Measurements from ENCODE around the gene FREM3. TPM values are rescaled to one million over a fixed set of nuclear protein-coding genes. Genes with fewer than 3 reads are reported as not detected.
"Not testable (repeated sequence)": the region's sequence is repeated elsewhere in the genome, so short reads cannot be mapped to it uniquely, and the experiment has no call there.

The FREM3 gene
- total RNA-seq (0.25 TPM), polyA plus RNA-seq (under 1 TPM in 3 of 4 donors, not detected in 1; 0.14 to 0.48 (median 0.35) TPM)

- peak in 2 of 3 donors; percentile 10 to 52 for DNase-seq
- Mint-ChIP-seq H3K4me1 (peaks cover 6 to 18% (median 10%) of the 10 kb centered on the region in 4 donors), H3K27me3 (peaks cover 29% of the 10 kb centered on the region), H3K36me3 (no peaks in the 10 kb centered on the region), H3K4me3 (peak within 1 kb of the TSS; percentile 61 to 82 (median 73)), H3K27ac (peak within 1 kb of the TSS in 1 of 3 donors; percentile 71), H3K9me3 (peaks cover 0 to 8% (median 0%) of the 10 kb centered on the region in 7 donors)
- peak within 1 kb of the TSS; percentile 60 for H3K4me3 ChIP-seq (ENCODE audit: low read depth, low read length)
- H3K4me1 ChIP-seq (ENCODE audit: control insufficient read depth, insufficient read depth, low read length, poor library complexity, severe bottlenecking): peaks cover 10% of the 10 kb centered on the region
- peaks cover 21% of the 10 kb centered on the region for H3K27me3 ChIP-seq (ENCODE audit: control insufficient read depth, insufficient read depth, low read length)
- H3K9me3 ChIP-seq (ENCODE audit: control insufficient read depth in 2 of 2, low read length in 2 of 2): no peaks in the 10 kb centered on the region
- H3K36me3 ChIP-seq (ENCODE audit: control insufficient read depth, insufficient read depth, low read length): no peaks in the 10 kb centered on the region
- peak; percentile 31 to 33 for ATAC-seq (ENCODE audit: low read depth in 2 of 2)
- no peak within 1 kb of the TSS for H3K27ac ChIP-seq (ENCODE audit: insufficient read depth, low read length, poor library complexity, severe bottlenecking)
Observed at GRCh38 chr4:143700416-143701352, at the start of gene FREM3. Gene FREM3 (minus strand): TSS chr4:143700675. CDS start chr4:143700675, 0 bp downstream.

GRCh38 chr4:143745874-143746273, 45.4 kb upstream of the FREM3 start:
- Histone ChIP-seq H3K4me3 (ENCODE audit: low read depth, low read length) (no peak overlapping the region), H3K36me3 (ENCODE audit: control insufficient read depth, insufficient read depth, low read length) (no peaks in the 10 kb centered on the region), H3K4me1 (ENCODE audit: control insufficient read depth, insufficient read depth, low read length, poor library complexity, severe bottlenecking) (no peaks in the 10 kb centered on the region), H3K9me3 (ENCODE audit: control insufficient read depth in 2 of 2, low read length in 2 of 2) (no peaks in the 10 kb centered on the region), H3K27ac (ENCODE audit: insufficient read depth, low read length, poor library complexity, severe bottlenecking) (no peak overlapping the region), H3K27me3 (ENCODE audit: control insufficient read depth, insufficient read depth, low read length) (no peaks in the 10 kb centered on the region)
- no peaks in the 10 kb centered on the region for H3K36me3 Mint-ChIP-seq
- no peak overlapping the region for H3K4me3 Mint-ChIP-seq
- H3K4me1 Mint-ChIP-seq: no peaks in the 10 kb centered on the region
- no peak for DNase-seq
- no peaks in the 10 kb centered on the region for H3K27me3 Mint-ChIP-seq
- no peak overlapping the region for H3K27ac Mint-ChIP-seq
- peaks cover 0 to under 1% (median 0%) of the 10 kb centered on the region in 7 donors for H3K9me3 Mint-ChIP-seq
- no peak for ATAC-seq (ENCODE audit: low read depth in 2 of 2)

GRCh38 chr4:143743591-143743990, 43.1 kb upstream of the FREM3 start:
- Mint-ChIP-seq H3K9me3 (peaks cover 0 to 1% (median 0%) of the 10 kb centered on the region in 7 donors), H3K4me3 (no peak overlapping the region), H3K27me3 (no peaks in the 10 kb centered on the region), H3K27ac (no peak overlapping the region), H3K4me1 (no peaks in the 10 kb centered on the region), H3K36me3 (no peaks in the 10 kb centered on the region)
- Histone ChIP-seq H3K9me3 (ENCODE audit: control insufficient read depth in 2 of 2, low read length in 2 of 2) (no peaks in the 10 kb centered on the region), H3K36me3 (ENCODE audit: control insufficient read depth, insufficient read depth, low read length) (no peaks in the 10 kb centered on the region), H3K4me1 (ENCODE audit: control insufficient read depth, insufficient read depth, low read length, poor library complexity, severe bottlenecking) (no peaks in the 10 kb centered on the region), H3K27me3 (ENCODE audit: control insufficient read depth, insufficient read depth, low read length) (no peaks in the 10 kb centered on the region), H3K4me3 (ENCODE audit: low read depth, low read length) (no peak overlapping the region), H3K27ac (ENCODE audit: insufficient read depth, low read length, poor library complexity, severe bottlenecking) (no peak overlapping the region)
- ATAC-seq (ENCODE audit: low read depth in 2 of 2): no peak
- DNase-seq: no peak

- DNase-seq (no peak), ATAC-seq (ENCODE audit: low read depth in 2 of 2) (no peak)
- no peaks in the 10 kb centered on the region for H3K36me3 Mint-ChIP-seq
- Histone ChIP-seq H3K36me3 (ENCODE audit: control insufficient read depth, insufficient read depth, low read length) (no peaks in the 10 kb centered on the region), H3K4me1 (ENCODE audit: control insufficient read depth, insufficient read depth, low read length, poor library complexity, severe bottlenecking) (no peaks in the 10 kb centered on the region), H3K27me3 (ENCODE audit: control insufficient read depth, insufficient read depth, low read length) (no peaks in the 10 kb centered on the region), H3K4me3 (ENCODE audit: low read depth, low read length) (no peak overlapping the region), H3K9me3 (ENCODE audit: control insufficient read depth in 2 of 2, low read length in 2 of 2) (no peaks in the 10 kb centered on the region), H3K27ac (ENCODE audit: insufficient read depth, low read length, poor library complexity, severe bottlenecking) (no peak overlapping the region)
- no peak overlapping the region for H3K4me3 Mint-ChIP-seq
- H3K27me3 Mint-ChIP-seq: no peaks in the 10 kb centered on the region
- H3K27ac Mint-ChIP-seq: no peak overlapping the region
- H3K9me3 Mint-ChIP-seq: peaks cover 0 to 1% (median 0%) of the 10 kb centered on the region in 7 donors
- H3K4me1 Mint-ChIP-seq: no peaks in the 10 kb centered on the region
Observed at GRCh38 chr4:143742834-143743233, 42.4 kb upstream of the FREM3 start.

- no peak overlapping the region for H3K4me3 Mint-ChIP-seq
Observed at GRCh38 chr4:143736861-143737260, 36.4 kb upstream of the FREM3 start.

GRCh38 chr4:143736061-143736460, 35.6 kb upstream of the FREM3 start:
- DNase-seq; H3K4me1 ChIP-seq (ENCODE audit: control insufficient read depth, insufficient read depth, low read length, poor library complexity, severe bottlenecking); H3K4me1 Mint-ChIP-seq; H3K9me3 ChIP-seq (ENCODE audit: control insufficient read depth in 2 of 2, low read length in 2 of 2); H3K27ac Mint-ChIP-seq; H3K4me3 Mint-ChIP-seq; H3K27me3 ChIP-seq (ENCODE audit: control insufficient read depth, insufficient read depth, low read length); H3K9me3 Mint-ChIP-seq; ATAC-seq (ENCODE audit: low read depth in 2 of 2); H3K4me3 ChIP-seq (ENCODE audit: low read depth, low read length); H3K36me3 ChIP-seq (ENCODE audit: control insufficient read depth, insufficient read depth, low read length); H3K27ac ChIP-seq (ENCODE audit: insufficient read depth, low read length, poor library complexity, severe bottlenecking); H3K36me3 Mint-ChIP-seq; H3K27me3 Mint-ChIP-seq: not testable (repeated sequence)

More at GRCh38 chr4:143736861-143737260, 36.4 kb upstream of the FREM3 start:
- DNase-seq (no peak), ATAC-seq (ENCODE audit: low read depth in 2 of 2) (no peak)
- no peaks in the 10 kb centered on the region for H3K27me3 ChIP-seq (ENCODE audit: control insufficient read depth, insufficient read depth, low read length)
- H3K9me3 ChIP-seq (ENCODE audit: control insufficient read depth in 2 of 2, low read length in 2 of 2): no peaks in the 10 kb centered on the region
- H3K27ac ChIP-seq (ENCODE audit: insufficient read depth, low read length, poor library complexity, severe bottlenecking): no peak overlapping the region
- H3K36me3 Mint-ChIP-seq: no peaks in the 10 kb centered on the region
- no peak overlapping the region for H3K4me3 ChIP-seq (ENCODE audit: low read depth, low read length)
- H3K27me3 Mint-ChIP-seq: no peaks in the 10 kb centered on the region
- no peaks in the 10 kb centered on the region for H3K4me1 ChIP-seq (ENCODE audit: control insufficient read depth, insufficient read depth, low read length, poor library complexity, severe bottlenecking)
- H3K36me3 ChIP-seq (ENCODE audit: control insufficient read depth, insufficient read depth, low read length): no peaks in the 10 kb centered on the region
- no peaks in the 10 kb centered on the region for H3K4me1 Mint-ChIP-seq
- no peak overlapping the region for H3K27ac Mint-ChIP-seq
- peaks cover 0 to 7% (median 1%) of the 10 kb centered on the region in 7 donors for H3K9me3 Mint-ChIP-seq

GRCh38 chr4:143728166-143728565, 27.7 kb upstream of the FREM3 start:
- H3K27me3 ChIP-seq (ENCODE audit: control insufficient read depth, insufficient read depth, low read length): no peaks in the 10 kb centered on the region
- ATAC-seq (ENCODE audit: low read depth in 2 of 2) (no peak), DNase-seq (no peak)
- no peaks in the 10 kb centered on the region for H3K36me3 ChIP-seq (ENCODE audit: control insufficient read depth, insufficient read depth, low read length)
- no peaks in the 10 kb centered on the region for H3K36me3 Mint-ChIP-seq
- no peak overlapping the region for H3K27ac Mint-ChIP-seq
- H3K4me1 Mint-ChIP-seq: no peaks in the 10 kb centered on the region
- no peaks in the 10 kb centered on the region for H3K4me1 ChIP-seq (ENCODE audit: control insufficient read depth, insufficient read depth, low read length, poor library complexity, severe bottlenecking)
- no peak overlapping the region for H3K4me3 Mint-ChIP-seq
- no peaks in the 10 kb centered on the region for H3K9me3 ChIP-seq (ENCODE audit: control insufficient read depth in 2 of 2, low read length in 2 of 2)
- no peaks in the 10 kb centered on the region for H3K27me3 Mint-ChIP-seq
- H3K27ac ChIP-seq (ENCODE audit: insufficient read depth, low read length, poor library complexity, severe bottlenecking): no peak overlapping the region
- H3K9me3 Mint-ChIP-seq: peaks cover 0 to 9% (median 3%) of the 10 kb centered on the region in 7 donors
- no peak overlapping the region for H3K4me3 ChIP-seq (ENCODE audit: low read depth, low read length)

Measured in CD4-positive, CD25-positive, alpha-beta regulatory T cell (primary cell).